A673 (cell line): ENCODE measurements around the gene PRKAG2. TPM values are rescaled to one million over a fixed set of nuclear protein-coding genes. Genes with fewer than 3 reads are reported as not detected.

Experiments
- BruUV-seq: library from RNA; stranded (reverse); fragments of 400-500 nt; replicated peaks from 2 replicates; lab custom pipeline; 2021; lab: Mats Ljungman, UMichigan
- CTCF ChIA-PET: fragments of 300-600 bp; sonication (Branson Sonifier 250); formaldehyde crosslinking; loops from one replicate; lab custom pipeline; 2022; ENCODE audit warnings: antibody characterized with exemption; lab: Charles Lee
- POLR2A ChIA-PET: fragments of 300-600 bp; sonication (Branson Sonifier 250); formaldehyde crosslinking; loops from one replicate; lab custom pipeline; 2022; ENCODE audit warnings: antibody characterized with exemption; ENCODE audit not compliant: low non-redundant PET; lab: Charles Lee
- DNase-seq: peaks from one replicate; pipeline ENCODE4 v3.0.0-alpha.2; 2015; ENCODE audit warnings: low spot score
- H3K27ac ChIP-seq: fragments of 200-600 bp; sonication (generic); 2 replicates; pipeline ENCODE4 v1.5.1; 2016; ENCODE audit warnings: mixed run types, low read depth, mild to moderate bottlenecking, mixed read lengths, antibody characterized with exemption, low read length; ENCODE audit not compliant: poor library complexity, severe bottlenecking
- H3K27me3 ChIP-seq: fragments of 200-600 bp; sonication (generic); replicated peaks from 2 replicates; pipeline ENCODE4 v1.6.1; 2017; ENCODE audit warnings: mixed run types, low read depth, mild to moderate bottlenecking, mixed read lengths, antibody characterized with exemption, low read length; ENCODE audit not compliant: insufficient read depth, poor library complexity
- H3K36me3 ChIP-seq: fragments of 200-600 bp; sonication (generic); 2 replicates; pipeline ENCODE4 v1.6.1; 2016; ENCODE audit warnings: mixed run types, mild to moderate bottlenecking, mixed read lengths, antibody characterized with exemption, low read length; ENCODE audit not compliant: insufficient read depth, poor library complexity, severe bottlenecking
- H3K4me1 ChIP-seq: fragments of 200-600 bp; sonication (generic); 2 replicates; pipeline ENCODE4 v1.6.1; 2017; ENCODE audit warnings: mixed run types, mild to moderate bottlenecking, mixed read lengths, antibody characterized with exemption, low read length; ENCODE audit not compliant: insufficient read depth, poor library complexity, severe bottlenecking
- H3K4me3 ChIP-seq: fragments of 200-600 bp; sonication (generic); 2 replicates; pipeline ENCODE4 v1.5.1; 2016; ENCODE audit warnings: low read depth, mixed run types, mild to moderate bottlenecking, mixed read lengths, low read length; ENCODE audit not compliant: poor library complexity, severe bottlenecking
- H3K9me3 ChIP-seq: fragments of 200-600 bp; sonication (generic); 2 replicates; pipeline ENCODE4 v1.6.1; 2016; ENCODE audit warnings: mixed run types, low read depth, mild to moderate bottlenecking, mixed read lengths, antibody characterized with exemption, low read length; ENCODE audit not compliant: poor library complexity, severe bottlenecking
- CTCF ChIP-seq: fragments of 300-800, 200-600 bp; sonication (generic); conservative IDR thresholded peaks from 2 replicates; pipeline ENCODE4 v1.5.1; 2017; ENCODE audit warnings: low read depth, mild to moderate bottlenecking, antibody characterized with exemption, low read length, moderate library complexity, mixed read lengths
- EZH2 ChIP-seq: fragments of 200-600 bp; sonication (generic); IDR thresholded peaks from 2 replicates; pipeline ENCODE4 v1.6.1; 2017; ENCODE audit warnings: borderline replicate concordance, low read depth, mild to moderate bottlenecking, mixed read lengths, antibody characterized with exemption, low read length; ENCODE audit not compliant: poor library complexity, severe bottlenecking
- intact Hi-C: fragments of 100-400 bp; cut with micrococcal nuclease; formaldehyde crosslinking; loops from one replicate; pipeline ENCODE4 v1.10.0; 2022; ENCODE audit not compliant: unreplicated experiment
- total RNA-seq: library from RNA; stranded (reverse); gene quantifications from 2 replicates; pipeline ENCODE4 v1.2.3, GENCODE V29; 2021

The PRKAG2 gene
- total RNA-seq, 1 experiment from 2014 or later = 11.6 TPM

DNA sequence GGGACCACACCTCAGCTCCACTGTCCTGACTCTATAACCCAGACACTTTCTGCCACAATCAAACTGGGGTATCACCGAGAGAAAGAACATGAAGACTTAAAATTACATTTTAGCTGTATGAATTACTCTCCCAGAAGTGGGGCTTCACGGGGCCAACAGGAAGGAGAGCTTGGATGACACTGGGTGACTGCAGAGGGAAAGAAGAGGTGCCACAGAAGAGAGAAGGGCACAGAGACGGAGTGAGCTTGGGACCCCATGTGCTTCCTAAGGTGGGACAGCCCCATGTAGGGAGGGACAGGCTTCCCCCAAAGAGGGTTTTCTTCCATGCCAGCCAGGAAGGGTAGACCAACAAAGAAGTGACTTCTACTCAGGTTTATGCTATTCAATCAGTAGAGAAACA is 195.2 kb downstream of the PRKAG2 start:
- no peak for DNase-seq
- Histone ChIP-seq H3K36me3 (no peaks in the 10 kb centered on the region), H3K9me3 (no peaks in the 10 kb centered on the region), H3K4me1 (no peaks in the 10 kb centered on the region), H3K27ac (no peak overlapping the region), H3K4me3 (no peak overlapping the region), H3K27me3 (no peaks in the 10 kb centered on the region)
- CTCF ChIA-PET = no interaction called here
- TF ChIP-seq EZH2 = no peak
- TF ChIP-seq CTCF = no peak
- BruUV-seq = no TSS peak
- POLR2A ChIA-PET = no interaction called here
- intact Hi-C loops = no loop called here

DNA sequence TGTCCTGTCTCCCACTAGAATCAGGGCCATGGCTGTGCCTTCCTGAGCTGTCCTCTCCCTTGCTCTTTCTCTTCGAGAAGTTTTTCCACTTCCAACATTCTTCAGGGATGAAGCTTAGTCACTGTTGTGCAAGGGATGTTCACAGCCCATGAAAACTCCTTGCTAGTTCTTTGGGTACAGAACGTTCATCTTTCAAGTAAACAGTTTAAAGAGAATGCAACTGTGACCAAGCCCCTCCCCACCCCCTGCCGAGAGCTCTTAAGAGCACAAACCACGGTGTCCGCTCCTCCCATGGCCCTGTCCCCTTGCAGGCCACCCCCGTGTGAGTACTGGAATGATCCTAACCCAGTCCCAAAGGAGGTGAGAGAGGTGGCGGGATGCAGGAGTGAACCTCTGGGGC is 196.1 kb downstream of the PRKAG2 start:
- CTCF ChIA-PET = interaction anchor here (0.5 kb wide), 1 partner anchor 201 kb away, joined by 5 read pairs; no protein-coding TSS in a partner anchor
- POLR2A ChIA-PET = interaction anchor here (0.5 kb wide), 1 partner anchor 87 kb away, joined by 3 read pairs; no protein-coding TSS in a partner anchor
- TF ChIP-seq EZH2 (no peak), CTCF (no peak)

DNA sequence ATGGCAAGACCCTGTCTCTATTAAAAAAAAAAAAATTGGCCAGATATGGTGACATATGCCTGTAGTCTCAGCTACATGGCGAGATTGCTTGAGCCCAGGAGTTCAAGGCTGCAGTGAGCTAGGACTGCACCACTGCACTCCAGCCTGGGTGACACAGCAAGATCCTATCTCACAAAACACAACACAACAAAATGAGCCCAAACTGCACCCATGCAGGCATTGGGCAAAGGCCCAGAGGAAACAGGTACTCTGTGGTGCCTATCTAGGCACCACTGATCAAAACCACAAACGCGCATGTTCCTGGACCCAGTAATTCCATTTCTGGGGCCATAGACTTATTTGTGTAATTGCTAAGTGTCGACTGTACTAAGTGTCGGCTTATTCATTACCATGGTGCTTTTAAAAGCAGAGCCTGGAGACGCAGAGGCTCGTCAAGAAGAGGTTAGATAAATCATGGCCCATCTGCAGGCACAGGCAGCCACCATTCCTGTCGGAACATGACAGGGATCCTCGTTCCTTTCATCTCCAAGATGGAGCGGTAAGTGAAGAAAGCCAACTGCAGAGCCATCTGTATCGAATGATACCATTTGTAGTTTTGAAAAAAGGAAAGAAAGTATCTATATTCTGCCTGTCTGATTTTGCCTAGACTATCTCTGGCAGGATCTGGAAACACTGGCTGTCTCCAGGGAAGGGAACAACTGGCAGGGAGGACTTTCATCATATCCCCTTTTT is 196.9 kb downstream of the PRKAG2 start:
- intact Hi-C loops = no loop called here
- Histone ChIP-seq H3K27me3 (no peaks in the 10 kb centered on the region), H3K4me1 (no peaks in the 10 kb centered on the region), H3K36me3 (no peaks in the 10 kb centered on the region), H3K4me3 (no peak overlapping the region), H3K9me3 (no peaks in the 10 kb centered on the region), H3K27ac (no peak overlapping the region)
- no TSS peak for BruUV-seq
- ChIA-PET POLR2A (interaction anchor here (0.5 kb wide), 1 partner anchor 87 kb away, joined by 3 read pairs; no protein-coding TSS in a partner anchor), CTCF (interaction anchor here (0.5 kb wide), 1 partner anchor 202 kb away, joined by 5 read pairs; no protein-coding TSS in a partner anchor)
- DNase-seq = no peak
- TF ChIP-seq CTCF = no peak
- no peak for TF ChIP-seq EZH2

More for the DNA sequence above, 196.1 kb downstream of the PRKAG2 start:
- H3K36me3 ChIP-seq = no peaks in the 10 kb centered on the region
- H3K4me3 ChIP-seq = no peak overlapping the region
- H3K9me3 ChIP-seq = no peaks in the 10 kb centered on the region
- DNase-seq = no peak
- no peaks in the 10 kb centered on the region for H3K4me1 ChIP-seq
- BruUV-seq = no TSS peak
- H3K27me3 ChIP-seq = no peaks in the 10 kb centered on the region
- intact Hi-C loops = no loop called here
- no peak overlapping the region for H3K27ac ChIP-seq
